GM19035 (cell line): Measurements from ENCODE around the gene CELF5.
"Not testable (repeated sequence)": the region's sequence is repeated elsewhere in the genome, so short reads cannot be mapped to it uniquely, and the experiment has no call there.

Experiments
- ATAC-seq: cut with Tn5 transposase; IDR thresholded peaks from one replicate; pipeline ENCODE4 v1.9.1; 2021; ENCODE audit not compliant: unreplicated experiment

Gene CELF5

DNA sequence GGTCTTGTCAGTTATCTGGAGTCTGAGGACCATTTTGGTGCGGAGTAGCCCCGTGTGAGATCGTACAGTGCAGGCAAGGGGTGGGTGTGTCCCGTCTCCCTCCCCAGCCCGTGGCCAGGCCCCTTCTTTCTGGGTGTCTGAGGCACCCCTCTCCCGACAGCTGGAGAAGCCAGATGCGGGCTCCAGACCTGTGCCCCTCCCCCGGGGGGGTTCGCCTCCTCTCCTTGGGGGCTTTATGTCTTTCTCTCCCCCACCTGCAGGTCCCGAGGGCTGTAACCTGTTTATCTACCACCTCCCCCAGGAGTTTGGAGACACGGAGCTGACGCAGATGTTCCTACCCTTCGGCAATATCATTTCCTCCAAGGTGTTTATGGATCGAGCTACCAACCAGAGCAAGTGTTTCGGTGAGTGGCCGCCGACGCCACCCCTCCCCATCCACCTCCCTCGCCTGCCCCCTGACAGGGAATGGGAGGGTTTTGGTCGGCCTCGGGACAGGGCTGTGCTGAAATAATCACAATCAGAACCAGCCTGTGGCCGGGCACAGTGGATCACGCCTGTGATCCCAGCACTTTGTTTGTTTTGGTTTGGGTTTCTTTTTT is 65.6 kb downstream of the CELF5 start:
- no peak for ATAC-seq

GRCh38 chr19:3290858-3291257 is 66.4 kb downstream of the CELF5 start:
- ATAC-seq: not testable (repeated sequence)

DNA sequence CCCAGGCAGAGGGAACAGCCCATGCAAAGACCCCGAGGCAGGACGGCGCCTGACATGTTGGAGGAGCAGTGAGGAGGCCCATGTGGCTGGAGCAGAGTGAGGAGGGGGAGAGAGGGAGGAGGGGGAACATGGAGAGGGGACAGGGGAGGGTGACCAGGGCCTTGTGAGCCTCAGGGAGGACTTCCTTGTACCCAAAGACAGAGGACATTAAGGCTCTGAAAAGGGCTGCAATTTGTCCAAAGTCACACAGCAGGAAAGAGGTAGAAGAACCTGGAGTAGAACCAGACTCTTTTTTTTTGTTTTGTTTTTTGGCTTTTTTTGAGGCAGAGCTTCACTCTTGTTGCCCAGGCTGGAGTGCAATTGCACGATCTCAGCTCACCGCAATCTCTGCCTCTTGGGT is 67.2 kb downstream of the CELF5 start:
- no peak for ATAC-seq

DNA sequence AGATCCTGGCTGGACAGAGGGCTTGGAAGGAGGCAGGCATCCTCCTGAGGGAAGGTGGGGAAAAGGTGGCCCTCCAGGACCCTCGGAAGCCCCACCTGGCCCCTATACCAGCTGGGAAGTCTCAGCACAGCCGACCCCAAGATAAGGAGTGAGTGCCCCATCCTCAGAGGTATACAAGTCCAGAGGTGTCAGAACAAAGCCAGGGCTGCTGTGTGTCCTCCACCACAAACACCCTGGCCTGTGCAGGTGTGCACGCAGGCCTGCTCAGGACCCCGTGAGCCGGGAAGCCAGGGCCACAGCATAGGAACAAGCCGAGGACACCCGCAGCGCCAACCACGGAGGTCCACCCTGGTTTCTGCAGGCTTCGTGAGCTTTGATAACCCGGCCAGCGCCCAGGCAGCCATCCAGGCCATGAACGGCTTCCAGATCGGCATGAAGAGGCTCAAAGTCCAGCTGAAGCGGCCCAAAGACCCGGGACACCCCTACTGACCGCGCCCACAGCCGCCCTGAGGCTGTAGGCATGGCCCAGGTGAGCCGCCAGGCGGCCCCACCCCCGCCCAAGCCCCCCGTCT is 68.6 kb downstream of the CELF5 start:
- no peak for ATAC-seq

GRCh38 chr19:3293560-3293959 is 69.1 kb downstream of the CELF5 start:
- no peak for ATAC-seq

- ATAC-seq: no peak
Measured at GRCh38 chr19:3294080-3294850, 69.8 kb downstream of the CELF5 start.

DNA sequence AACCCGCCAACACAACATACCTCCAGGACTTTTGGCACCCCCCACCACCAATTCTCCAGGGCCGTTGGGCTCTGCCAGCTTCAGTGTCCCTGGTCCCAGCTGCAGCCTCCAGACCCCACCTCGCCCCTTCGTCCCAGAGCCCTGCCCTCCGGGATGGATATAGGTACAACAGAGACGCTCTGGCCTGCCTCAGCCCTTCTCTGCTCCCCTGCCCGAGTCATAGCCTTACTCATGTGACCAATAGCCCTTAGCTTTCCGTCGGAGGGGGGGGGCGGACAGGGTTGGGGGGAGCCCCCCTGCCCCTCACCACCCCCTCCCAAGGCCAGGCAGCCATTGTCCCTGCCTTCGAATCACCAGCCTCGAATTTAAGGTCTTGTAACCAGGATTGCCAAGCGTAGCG is 71.1 kb downstream of the CELF5 start:
- no peak for ATAC-seq

DNA sequence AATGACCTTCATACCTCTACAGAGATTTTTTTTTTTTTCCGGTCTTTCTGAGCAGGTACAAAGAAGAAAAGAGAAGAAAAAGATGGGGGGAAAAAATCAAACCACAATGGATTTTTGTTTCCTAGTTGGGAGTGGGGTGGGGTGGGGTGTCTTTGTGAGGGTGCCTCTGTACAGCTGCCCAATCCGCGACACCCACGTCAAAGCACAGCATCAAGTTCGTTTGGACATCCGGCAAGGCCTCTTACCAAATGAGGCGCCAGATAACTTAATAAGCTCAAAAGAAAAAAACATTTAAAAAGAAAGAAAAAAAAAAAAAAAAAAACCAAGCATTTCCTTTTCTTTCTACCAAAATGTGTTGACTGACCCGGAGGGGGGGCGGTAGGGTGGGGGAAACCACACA is 71.6 kb downstream of the CELF5 start:
- ATAC-seq: no peak

GRCh38 chr19:3296446-3296845 is 72.0 kb downstream of the CELF5 start:
- ATAC-seq: no peak

- ATAC-seq: no peak
Measured at GRCh38 chr19:3298853-3299449, 74.5 kb downstream of the CELF5 start.

DNA sequence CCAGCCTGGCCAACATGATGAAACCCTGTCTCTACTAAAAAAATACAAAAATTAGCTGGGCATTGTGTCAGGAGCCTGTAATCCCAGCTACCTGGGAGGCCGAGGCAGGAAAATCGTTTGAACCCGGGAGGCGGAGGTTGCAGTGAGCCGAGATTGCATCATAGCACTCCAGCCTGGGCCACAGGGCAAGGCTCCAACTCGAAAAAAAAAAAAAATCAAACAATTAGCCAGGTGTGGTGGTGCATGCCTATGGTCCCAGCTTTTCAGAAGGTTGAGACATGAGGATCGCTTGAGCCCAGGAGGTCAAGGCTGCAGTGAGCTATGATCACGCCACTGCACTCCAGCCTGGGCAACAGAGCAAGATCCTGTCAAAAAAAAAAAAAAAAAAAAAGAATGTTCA is 76.1 kb downstream of the CELF5 start:
- not testable (repeated sequence) for ATAC-seq

- ATAC-seq: no peak
Measured at GRCh38 chr19:3302755-3303154, 78.3 kb downstream of the CELF5 start.

- ATAC-seq: no peak
Measured at GRCh38 chr19:3304871-3305423, 80.5 kb downstream of the CELF5 start.

- no peak for ATAC-seq
Measured at GRCh38 chr19:3309724-3310123, 85.3 kb downstream of the CELF5 start.

- no peak for ATAC-seq
Measured at GRCh38 chr19:3310280-3310679, 85.8 kb downstream of the CELF5 start.

DNA sequence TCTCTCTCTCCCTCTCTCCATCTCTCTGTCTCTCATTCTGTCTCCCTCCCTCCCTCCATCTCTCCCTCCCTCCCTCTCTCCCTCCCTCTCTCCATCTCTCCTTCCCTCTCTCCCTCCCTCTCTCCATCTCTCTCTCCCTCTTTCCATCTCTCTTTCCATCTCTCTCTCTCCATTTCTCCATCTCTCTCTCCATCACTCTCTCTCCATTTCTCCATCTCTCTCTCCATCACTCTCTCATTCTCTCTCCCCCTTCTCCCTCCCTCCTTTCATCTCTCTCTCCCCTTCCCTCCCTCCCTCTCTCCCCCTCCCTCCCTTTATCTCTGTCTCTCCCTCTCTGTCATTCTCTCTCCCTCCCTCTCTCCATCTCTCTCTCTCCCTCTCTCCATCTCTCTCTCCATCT is 86.2 kb downstream of the CELF5 start:
- no peak for ATAC-seq

DNA sequence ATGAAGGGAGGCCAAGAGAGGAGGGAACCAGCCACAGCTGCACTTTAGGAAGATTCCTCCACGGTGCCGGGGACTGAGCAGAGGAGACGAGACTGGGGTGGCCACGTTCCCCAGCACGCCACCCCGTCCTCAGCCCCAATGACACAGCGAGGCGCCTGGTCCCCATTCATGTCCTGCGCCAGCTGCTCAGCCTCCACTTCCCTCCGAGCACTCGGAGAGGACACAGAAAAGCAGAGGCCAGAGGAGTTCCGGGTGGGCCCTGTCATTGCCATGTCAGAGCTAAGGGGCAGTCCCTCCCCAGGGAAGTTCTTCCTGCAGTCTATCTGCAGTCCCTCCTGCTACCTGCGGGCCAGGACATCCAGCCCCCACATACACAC is 88.7 kb downstream of the CELF5 start:
- no peak for ATAC-seq

GRCh38 chr19:3314962-3315675 is 90.7 kb downstream of the CELF5 start:
- no peak for ATAC-seq

DNA sequence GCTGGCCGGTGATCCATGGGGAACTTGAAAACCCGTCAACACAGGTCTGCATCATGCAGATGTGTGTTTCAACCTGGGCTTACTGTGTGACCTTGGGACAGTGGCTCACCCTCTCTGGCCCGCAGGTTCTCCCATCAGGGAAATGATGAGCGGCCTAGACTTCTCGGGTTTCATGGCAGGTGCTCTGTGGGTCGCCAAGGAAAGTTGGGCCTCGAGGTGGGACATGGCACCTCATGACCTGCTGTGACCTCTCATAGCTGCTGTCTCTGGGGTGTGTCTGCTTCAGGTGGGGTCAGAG is 91.2 kb downstream of the CELF5 start:
- ATAC-seq: no peak

- ATAC-seq: no peak
Measured at GRCh38 chr19:3316132-3316648, 91.7 kb downstream of the CELF5 start.

DNA sequence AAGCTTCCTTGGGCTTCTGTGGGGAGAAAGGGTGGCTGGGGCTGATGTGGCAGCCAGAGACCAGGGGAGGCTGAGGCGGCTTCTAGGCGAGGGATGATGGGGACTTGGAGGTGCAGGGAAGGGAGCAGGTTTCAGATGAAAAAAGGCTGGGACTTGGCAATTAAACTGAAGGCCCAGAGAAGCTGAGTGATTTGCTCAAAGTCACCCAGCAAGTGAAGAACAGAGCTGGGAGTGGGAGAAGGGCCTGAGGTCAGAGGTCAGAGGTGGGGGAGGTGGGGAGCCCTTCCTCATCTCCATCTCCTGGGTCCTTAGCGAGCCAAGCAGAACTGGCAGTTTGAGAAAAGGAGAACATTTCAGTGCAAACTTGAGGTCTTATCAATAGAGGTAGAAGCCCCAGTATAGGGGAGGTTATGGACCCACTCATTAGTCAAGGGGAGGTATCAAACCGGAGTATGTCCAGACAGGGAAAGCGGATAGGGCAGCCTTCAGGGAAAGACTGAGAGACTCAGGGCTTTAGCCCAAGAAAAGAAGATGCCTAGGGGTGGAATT is 92.3 kb downstream of the CELF5 start:
- ATAC-seq: no peak
